Measurements from ENCODE around the gene ITCH. TPM values are rescaled to one million over a fixed set of nuclear protein-coding genes. Genes with fewer than 3 reads are reported as not detected.

ITCH gene
- total and polyA plus RNA-seq, 2 of the 8 experiments (the other 6 are each of a cell fraction or from before 2014, with no cell fraction given), result 3.9 to 45.2 TPM

- Histone ChIP-seq H3K79me2 (ENCODE audit: control insufficient read depth in 1 of 2, insufficient read depth in 2 of 2, low read length in 2 of 2) (no peaks in the 10 kb centered on the region), H3K4ac (replicated peaks; ENCODE audit: insufficient read length, low read depth, low read length) (no peak overlapping the region), H4K5ac (ENCODE audit: insufficient read length, low read depth, low read length) (no peak overlapping the region), H4K8ac (ENCODE audit: extremely low read depth, insufficient read depth, low read length) (no peak overlapping the region), H2BK15ac (ENCODE audit: low read length) (no peak overlapping the region), H3K4me1 (replicated peaks in 1 of 4; ENCODE audit: control insufficient read depth in 3 of 4, insufficient read depth in 4 of 4, low read length in 3 of 4) (no peaks in the 10 kb centered on the region), H3K56ac (replicated peaks; ENCODE audit: insufficient read length, low read depth, low read length) (no peak overlapping the region), H2AK5ac (ENCODE audit: low read depth, low read length) (no peak overlapping the region), H3K9me3 (ENCODE audit: insufficient read depth in 2 of 2, low read depth in 1 of 2, low read length in 1 of 2) (0 out of 4 replicates have a peak, but pooled peaks cover 4 to 6% of the 10 kb centered on the region in 2 experiments), H3K79me1 (ENCODE audit: low read depth, low read length) (no peaks in the 10 kb centered on the region; the same call in 1 of the 2 replicates), H2BK5ac (ENCODE audit: low read depth, low read length) (no peak overlapping the region), H3K23me2 (ENCODE audit: low read depth, low read length) (no peaks in the 10 kb centered on the region), H3K4me2 (ENCODE audit: insufficient read depth in 1 of 2, low read depth in 2 of 2, low read length in 2 of 2) (no peak overlapping the region), H2BK20ac (ENCODE audit: low read length) (no peak overlapping the region), H4K20me1 (replicated peaks in 1 of 2; ENCODE audit: control insufficient read depth in 1 of 2, insufficient read depth in 2 of 2, low read length in 2 of 2) (no peaks in the 10 kb centered on the region), H3K27ac (ENCODE audit: low read depth, low read length) (no peak overlapping the region), H3K9ac (replicated peaks in 1 of 4; ENCODE audit: extremely low read depth in 1 of 4, low read depth in 3 of 4, low read length in 3 of 4) (no peak overlapping the region), H3K27me3 (replicated peaks in 1 of 4; ENCODE audit: control insufficient read depth in 3 of 4, extremely low read depth in 1 of 4, insufficient read depth in 3 of 4, low read length in 3 of 4) (no peaks in the 10 kb centered on the region), H2BK120ac (replicated peaks; ENCODE audit: low read depth, low read length) (no peak overlapping the region), H3K18ac (ENCODE audit: extremely low read depth, low read length) (no peak overlapping the region), H2BK12ac (ENCODE audit: low read depth, low read length) (no peak overlapping the region), H3K23ac (ENCODE audit: insufficient read length) (no peak overlapping the region), H3K4me3 (ENCODE audit: extremely low read depth in 1 of 4, insufficient read depth in 2 of 4, low read depth in 3 of 4, low read length in 4 of 4) (no peak overlapping the region), H3K14ac (ENCODE audit: insufficient read length) (no peak overlapping the region), H3K36me3 (ENCODE audit: control insufficient read depth in 2 of 4, insufficient read depth in 4 of 4, low read length in 3 of 4) (peaks cover 5 to 54% (median 33%) of the 10 kb centered on the region in 4 experiments; a peak in 7 of 8 replicates), H4K91ac (replicated peaks; ENCODE audit: insufficient read length, low read length) (no peak overlapping the region), H2AFZ (ENCODE audit: low read length) (no peak overlapping the region)
- no peak for DNase-seq (ENCODE audit: low read depth in 1 of 2, low spot score in 2 of 2)
- CTCF ChIA-PET (ENCODE audit: partially characterized antibody), result interaction anchor here (0.7 to 2.0 kb wide), 2 partner anchors 173 to 228 kb away, joined by 3 to 11 read pairs; no protein-coding TSS in a partner anchor
- POLR2A ChIA-PET (ENCODE audit: partially characterized antibody), result interaction anchor here (1.0 kb wide), 1 partner anchor 24 kb away, joined by 3 read pairs; no protein-coding TSS in a partner anchor
- WGBS, 2 experiments (ENCODE audit: extremely low coverage in 1 of 2, insufficient coverage in 1 of 2, insufficient read length in 1 of 2, insufficient replicate concordance in 2 of 2, low coverage in 1 of 2, low lambda C conversion rate in 2 of 2, missing lambda C conversion rate in 1 of 2), result 84% methylated on average over 4 of the region's 4 CpGs; no CpG with 5 or more reads in 1 of the 2 experiments
- FAIRE-seq, result no peak
- TF ChIP-seq CREB1 (IDR thresholded peaks at IDR 0.05) (no peak), SUZ12 (IDR thresholded peaks at IDR 0.05; ENCODE audit: low read length) (no peak), RAD21 (IDR thresholded peaks at IDR 0.05 in 1 of 2, conservative IDR thresholded peaks at IDR 0.05 in 1 of 2; ENCODE audit: low read depth in 2 of 2, low read length in 2 of 2) (no peak), GABPA (IDR thresholded peaks at IDR 0.05; ENCODE audit: borderline replicate concordance, insufficient read depth, low read length) (no peak), E2F6 (IDR thresholded peaks at IDR 0.05) (no peak), NANOG (IDR thresholded peaks at IDR 0.05; ENCODE audit: insufficient read depth, low read depth, low read length, poor library complexity, severe bottlenecking) (no peak)
Measured at GRCh38 chr20:34485068-34485634, 122.1 kb downstream of the ITCH start.
